Embryonic facial prominence (tissue), 1 donor: ENCODE data around the gene MAP2K6.

Experiments
- DNase-seq: peaks from one replicate; pipeline ENCODE4 v3.0.0-alpha.2; 2016; ENCODE audit errors: extremely low spot score

MAP2K6 gene

GRCh38 chr17:69535016-69535570 is 120.6 kb downstream of the MAP2K6 start:
- DNase-seq = no peak

- DNase-seq = no peak
Measured at GRCh38 chr17:69538795-69539194, 124.3 kb downstream of the MAP2K6 start.

GRCh38 chr17:69539274-69539673 is 124.8 kb downstream of the MAP2K6 start:
- no peak for DNase-seq

- no peak for DNase-seq
Measured at GRCh38 chr17:69539781-69540319, 125.4 kb downstream of the MAP2K6 start.

GRCh38 chr17:69540356-69540755 is 125.9 kb downstream of the MAP2K6 start:
- no peak for DNase-seq

GRCh38 chr17:69547230-69547629 is 132.7 kb downstream of the MAP2K6 start:
- DNase-seq = no peak

GRCh38 chr17:69547947-69548346 is 133.4 kb downstream of the MAP2K6 start:
- DNase-seq = no peak

GRCh38 chr17:69551212-69552010 is 136.9 kb downstream of the MAP2K6 start:
- no peak for DNase-seq

GRCh38 chr17:69552986-69553667 is 138.6 kb downstream of the MAP2K6 start:
- no peak for DNase-seq

- no peak for DNase-seq
Measured at GRCh38 chr17:69555056-69555455, 140.6 kb downstream of the MAP2K6 start.

GRCh38 chr17:69557339-69557738 is 142.8 kb downstream of the MAP2K6 start:
- no peak for DNase-seq

GRCh38 chr17:69558796-69559195 is 144.3 kb downstream of the MAP2K6 start:
- no peak for DNase-seq

GRCh38 chr17:69560987-69561441 is 146.5 kb downstream of the MAP2K6 start:
- no peak for DNase-seq

GRCh38 chr17:69561462-69561861 is 147.0 kb downstream of the MAP2K6 start:
- no peak for DNase-seq

GRCh38 chr17:69565447-69565846 is 150.9 kb downstream of the MAP2K6 start:
- no peak for DNase-seq

GRCh38 chr17:69567130-69567529 is 152.6 kb downstream of the MAP2K6 start:
- no peak for DNase-seq

- DNase-seq = no peak
Measured at GRCh38 chr17:69572747-69573146, 158.2 kb downstream of the MAP2K6 start.

GRCh38 chr17:69573396-69573795 is 158.9 kb downstream of the MAP2K6 start:
- DNase-seq = no peak

- no peak for DNase-seq
Measured at GRCh38 chr17:69574257-69575197, 160.0 kb downstream of the MAP2K6 start.

GRCh38 chr17:69575346-69575761 is 160.9 kb downstream of the MAP2K6 start:
- DNase-seq = no peak

GRCh38 chr17:69577098-69577497 is 162.6 kb downstream of the MAP2K6 start:
- no peak for DNase-seq
